Measurements from ENCODE around the gene OTOG.

DNA sequence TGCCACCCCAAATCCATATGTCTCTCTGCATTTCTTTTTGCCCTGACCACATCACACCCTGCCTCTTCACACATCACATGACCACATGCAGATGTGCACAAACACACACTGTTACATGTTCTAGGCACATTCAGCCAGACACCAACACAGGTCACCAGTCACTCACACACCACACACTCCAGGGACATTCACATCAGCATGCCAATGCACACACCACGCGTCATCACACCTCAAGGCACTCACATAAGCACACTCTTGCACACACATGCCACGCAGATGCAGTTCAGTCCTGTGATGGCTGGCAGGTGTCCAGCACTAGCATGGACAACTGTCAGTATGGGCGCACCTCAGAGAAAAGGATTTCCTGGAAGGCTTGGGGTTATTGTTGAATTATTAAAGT, 95.3 kb downstream of the OTOG start:
- TF ChIP-seq, protein P1, sequence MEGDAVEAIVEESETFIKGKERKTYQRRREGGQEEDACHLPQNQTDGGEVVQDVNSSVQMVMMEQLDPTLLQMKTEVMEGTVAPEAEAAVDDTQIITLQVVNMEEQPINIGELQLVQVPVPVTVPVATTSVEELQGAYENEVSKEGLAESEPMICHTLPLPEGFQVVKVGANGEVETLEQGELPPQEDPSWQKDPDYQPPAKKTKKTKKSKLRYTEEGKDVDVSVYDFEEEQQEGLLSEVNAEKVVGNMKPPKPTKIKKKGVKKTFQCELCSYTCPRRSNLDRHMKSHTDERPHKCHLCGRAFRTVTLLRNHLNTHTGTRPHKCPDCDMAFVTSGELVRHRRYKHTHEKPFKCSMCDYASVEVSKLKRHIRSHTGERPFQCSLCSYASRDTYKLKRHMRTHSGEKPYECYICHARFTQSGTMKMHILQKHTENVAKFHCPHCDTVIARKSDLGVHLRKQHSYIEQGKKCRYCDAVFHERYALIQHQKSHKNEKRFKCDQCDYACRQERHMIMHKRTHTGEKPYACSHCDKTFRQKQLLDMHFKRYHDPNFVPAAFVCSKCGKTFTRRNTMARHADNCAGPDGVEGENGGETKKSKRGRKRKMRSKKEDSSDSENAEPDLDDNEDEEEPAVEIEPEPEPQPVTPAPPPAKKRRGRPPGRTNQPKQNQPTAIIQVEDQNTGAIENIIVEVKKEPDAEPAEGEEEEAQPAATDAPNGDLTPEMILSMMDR (conservative IDR thresholded peaks at IDR 0.05; ENCODE audit: low read length), result no peak
- TF ChIP-seq EZH2phosphoT487 (IDR thresholded peaks at IDR 0.05; ENCODE audit: borderline replicate concordance), result no peak
